Trophoblast cell (in vitro differentiated cells and primary cell): ENCODE data around the gene PRSS21.

ENCODE experiments used
- DNase-seq, 2 donors: peaks; one replicate each; pipeline ENCODE4 v3.0.0-alpha.2; 2016
- H2AFZ ChIP-seq: 2 replicates; pipeline ENCODE4 v1.6.1; 2013; ENCODE audit warnings: low read length, moderate library complexity, mild to moderate bottlenecking; ENCODE audit not compliant: insufficient read depth, poor library complexity
- H2AK5ac ChIP-seq: 2 replicates; pipeline ENCODE4 v1.6.1; 2013; ENCODE audit warnings: mild to moderate bottlenecking, low read length
- H2BK120ac ChIP-seq: 2 replicates; pipeline ENCODE4 v1.6.1; 2013; ENCODE audit warnings: low read length, mild to moderate bottlenecking, moderate library complexity; ENCODE audit not compliant: insufficient read depth, poor library complexity
- H2BK12ac ChIP-seq: 2 replicates; pipeline ENCODE4 v1.6.1; 2013; ENCODE audit warnings: mild to moderate bottlenecking, low read length, moderate library complexity
- H2BK5ac ChIP-seq: 2 replicates; pipeline ENCODE4 v1.6.1; 2013; ENCODE audit warnings: low read length, low read depth, moderate library complexity, mild to moderate bottlenecking; ENCODE audit not compliant: poor library complexity
- H3K14ac ChIP-seq: 2 replicates; pipeline ENCODE4 v1.6.1; 2013; ENCODE audit warnings: mild to moderate bottlenecking, low read length
- H3K18ac ChIP-seq: 2 replicates; pipeline ENCODE4 v1.6.1; 2013; ENCODE audit warnings: mild to moderate bottlenecking, low read length
- H3K23ac ChIP-seq: 2 replicates; pipeline ENCODE4 v1.6.1; 2013; ENCODE audit warnings: low read length
- H3K27ac ChIP-seq: 2 replicates; pipeline ENCODE4 v1.5.1; 2013; ENCODE audit warnings: low read depth, mild to moderate bottlenecking, inconsistent platforms, low read length, moderate library complexity
- H3K27me3 ChIP-seq: 2 replicates; pipeline ENCODE4 v1.6.1; 2013; ENCODE audit warnings: inconsistent platforms, mild to moderate bottlenecking, low read length, moderate library complexity; ENCODE audit not compliant: insufficient read depth
- H3K36me3 ChIP-seq, 2 experiments: 1 replicate in 1 of 2; 2 replicates in 1 of 2; pipeline ENCODE4 v1.6.1; 2013; ENCODE audit warnings: low read length in 2 of 2, mild to moderate bottlenecking in 2 of 2, moderate library complexity in 1 of 2; ENCODE audit not compliant: insufficient read depth in 2 of 2, control insufficient read depth in 1 of 2
- H3K4ac ChIP-seq: 2 replicates; pipeline ENCODE4 v1.6.1; 2013; ENCODE audit warnings: low read depth, mild to moderate bottlenecking, low read length, moderate library complexity
- H3K4me1 ChIP-seq, 2 experiments: 1 replicate in 1 of 2; 2 replicates in 1 of 2; pipeline ENCODE4 v1.6.1; 2013; ENCODE audit warnings: low read length in 2 of 2, mild to moderate bottlenecking in 2 of 2, moderate library complexity in 1 of 2; ENCODE audit not compliant: insufficient read depth in 2 of 2, control insufficient read depth in 1 of 2
- H3K4me2 ChIP-seq: 2 replicates; pipeline ENCODE4 v1.6.1; 2013; ENCODE audit warnings: inconsistent platforms, mild to moderate bottlenecking, low read length, moderate library complexity
- H3K4me3 ChIP-seq: 2 replicates; pipeline ENCODE4 v1.5.1; 2013; ENCODE audit warnings: mild to moderate bottlenecking, low read depth, low read length, inconsistent platforms
- H3K79me1 ChIP-seq: one replicate; pipeline ENCODE4 v1.6.1; 2013; ENCODE audit warnings: low read length
- H3K79me2 ChIP-seq: 2 replicates; pipeline ENCODE4 v1.6.1; 2013; ENCODE audit warnings: low read length, mild to moderate bottlenecking; ENCODE audit not compliant: control insufficient read depth, insufficient read depth, poor library complexity
- H3K9ac ChIP-seq: 2 replicates; pipeline ENCODE4 v1.6.1; 2013; ENCODE audit warnings: mild to moderate bottlenecking, low read length
- H3K9me3 ChIP-seq: 2 replicates; pipeline ENCODE4 v1.6.1; 2013; ENCODE audit warnings: low read depth, mild to moderate bottlenecking, control low read depth, inconsistent platforms, low read length; ENCODE audit not compliant: insufficient read depth
- H4K12ac ChIP-seq: 2 replicates; pipeline ENCODE4 v1.6.1; 2013; ENCODE audit warnings: low read depth, mild to moderate bottlenecking, low read length, moderate library complexity
- H4K8ac ChIP-seq: 2 replicates; pipeline ENCODE4 v1.6.1; 2013; ENCODE audit warnings: low read depth, mild to moderate bottlenecking, low read length, moderate library complexity
- H4K91ac ChIP-seq: one replicate; pipeline ENCODE4 v1.6.1; 2013; ENCODE audit warnings: low read depth, mild to moderate bottlenecking, low read length, moderate library complexity
- WGBS: extraction: QIAGEN DNeasy Blood & Tissue Kit; methylation state at CpG from one replicate; pipeline ENCODE4 v1.1.7; 2013; ENCODE audit warnings: missing lambda C conversion rate; ENCODE audit not compliant: insufficient read length, insufficient coverage; ENCODE audit errors: extremely low coverage; 5-methylcytosine and 5-hydroxymethylcytosine counted together

PRSS21 gene

GRCh38 chr16:2821487-2822157, 4.6 kb downstream of the PRSS21 start:
- Histone ChIP-seq H3K4ac (no peak overlapping the region), H2BK12ac (no peak overlapping the region), H3K79me2 (no peaks in the 10 kb centered on the region), H3K9ac (no peak overlapping the region), H2AFZ (no peak overlapping the region), H3K9me3 (peaks cover 2% of the 10 kb centered on the region), H2AK5ac (no peak overlapping the region), H2BK5ac (no peak overlapping the region), H3K4me2 (no peak overlapping the region), H3K14ac (no peak overlapping the region), H3K27me3 (no peaks in the 10 kb centered on the region), H4K12ac (no peak overlapping the region), H4K91ac (no peak overlapping the region), H3K79me1 (no peaks in the 10 kb centered on the region), H4K8ac (no peak overlapping the region), H3K4me3 (no peak overlapping the region), H3K4me1 (peaks cover 4 to 7% of the 10 kb centered on the region in 2 experiments), H3K36me3 (no peaks in the 10 kb centered on the region), H3K18ac (no peak overlapping the region), H3K27ac (no peak overlapping the region), H2BK120ac (no peak overlapping the region), H3K23ac (no peak overlapping the region)
- no CpG with 5 or more reads among the region's 9 CpGs for WGBS
- peak in 1 of 2 donors; percentile 13 for DNase-seq

GRCh38 chr16:2822158-2822495, 5.1 kb downstream of the PRSS21 start:
- DNase-seq: no peak
- no peaks in the 10 kb centered on the region for H3K36me3 ChIP-seq
- no peak overlapping the region for H2AFZ ChIP-seq
- H3K14ac ChIP-seq: no peak overlapping the region
- no peak overlapping the region for H2BK5ac ChIP-seq
- no peak overlapping the region for H2BK120ac ChIP-seq
- no peak overlapping the region for H3K4me3 ChIP-seq
- no peak overlapping the region for H3K23ac ChIP-seq
- H3K9me3 ChIP-seq: peaks cover 2% of the 10 kb centered on the region
- no peaks in the 10 kb centered on the region for H3K27me3 ChIP-seq
- no peak overlapping the region for H4K8ac ChIP-seq
- no peaks in the 10 kb centered on the region for H3K79me1 ChIP-seq
- peaks cover 4 to 7% of the 10 kb centered on the region in 2 experiments for H3K4me1 ChIP-seq
- no peak overlapping the region for H4K12ac ChIP-seq
- H3K9ac ChIP-seq: no peak overlapping the region
- no peak overlapping the region for H3K27ac ChIP-seq
- H3K4me2 ChIP-seq: no peak overlapping the region
- no peak overlapping the region for H3K18ac ChIP-seq
- H4K91ac ChIP-seq: no peak overlapping the region
- no peak overlapping the region for H2BK12ac ChIP-seq
- H3K4ac ChIP-seq: no peak overlapping the region
- no peak overlapping the region for H2AK5ac ChIP-seq
- H3K79me2 ChIP-seq: no peaks in the 10 kb centered on the region
- no CpG with 5 or more reads among the region's 8 CpGs for WGBS

GRCh38 chr16:2822496-2822895, 5.5 kb downstream of the PRSS21 start:
- H3K4me3 ChIP-seq: no peak overlapping the region
- no peak overlapping the region for H3K4me2 ChIP-seq
- no peak overlapping the region for H3K14ac ChIP-seq
- no peak overlapping the region for H2BK12ac ChIP-seq
- H3K79me2 ChIP-seq: no peaks in the 10 kb centered on the region
- peaks cover 4 to 7% of the 10 kb centered on the region in 2 experiments for H3K4me1 ChIP-seq
- no peak overlapping the region for H2BK120ac ChIP-seq
- no peak overlapping the region for H4K91ac ChIP-seq
- no peak overlapping the region for H4K12ac ChIP-seq
- no peak overlapping the region for H3K27ac ChIP-seq
- peaks cover 2% of the 10 kb centered on the region for H3K9me3 ChIP-seq
- H3K79me1 ChIP-seq: no peaks in the 10 kb centered on the region
- H3K9ac ChIP-seq: no peak overlapping the region
- no peak for DNase-seq
- no peak overlapping the region for H2AK5ac ChIP-seq
- H3K36me3 ChIP-seq: no peaks in the 10 kb centered on the region
- no peak overlapping the region for H3K18ac ChIP-seq
- no peaks in the 10 kb centered on the region for H3K27me3 ChIP-seq
- H2BK5ac ChIP-seq: no peak overlapping the region
- no peak overlapping the region for H2AFZ ChIP-seq
- no peak overlapping the region for H3K23ac ChIP-seq
- no CpG with 5 or more reads among the region's 4 CpGs for whole genome bisulfite sequencing
- H3K4ac ChIP-seq: no peak overlapping the region
- no peak overlapping the region for H4K8ac ChIP-seq

- no peak overlapping the region for H2AFZ ChIP-seq
- WGBS: no CpG with 5 or more reads among the region's 10 CpGs
- no peak overlapping the region for H2BK120ac ChIP-seq
- no peak overlapping the region for H3K18ac ChIP-seq
- no peak overlapping the region for H3K14ac ChIP-seq
- no peak overlapping the region for H3K23ac ChIP-seq
- no peak overlapping the region for H4K91ac ChIP-seq
- H3K9ac ChIP-seq: no peak overlapping the region
- no peak overlapping the region for H4K8ac ChIP-seq
- DNase-seq: no peak
- H3K79me1 ChIP-seq: no peaks in the 10 kb centered on the region
- H3K27me3 ChIP-seq: no peaks in the 10 kb centered on the region
- peaks cover 2% of the 10 kb centered on the region for H3K9me3 ChIP-seq
- no peak overlapping the region for H3K27ac ChIP-seq
- H2BK5ac ChIP-seq: no peak overlapping the region
- no peak overlapping the region for H3K4me3 ChIP-seq
- no peak overlapping the region for H4K12ac ChIP-seq
- H3K79me2 ChIP-seq: no peaks in the 10 kb centered on the region
- no peak overlapping the region for H2BK12ac ChIP-seq
- H3K4me1 ChIP-seq: peaks cover 4 to 7% of the 10 kb centered on the region in 2 experiments
- H3K4ac ChIP-seq: no peak overlapping the region
- H3K4me2 ChIP-seq: no peak overlapping the region
- no peak overlapping the region for H2AK5ac ChIP-seq
- no peaks in the 10 kb centered on the region for H3K36me3 ChIP-seq
Observed at GRCh38 chr16:2824626-2825025, 7.6 kb downstream of the PRSS21 start.
